ENCODE results near the gene CTIF.

The CTIF gene

DNA sequence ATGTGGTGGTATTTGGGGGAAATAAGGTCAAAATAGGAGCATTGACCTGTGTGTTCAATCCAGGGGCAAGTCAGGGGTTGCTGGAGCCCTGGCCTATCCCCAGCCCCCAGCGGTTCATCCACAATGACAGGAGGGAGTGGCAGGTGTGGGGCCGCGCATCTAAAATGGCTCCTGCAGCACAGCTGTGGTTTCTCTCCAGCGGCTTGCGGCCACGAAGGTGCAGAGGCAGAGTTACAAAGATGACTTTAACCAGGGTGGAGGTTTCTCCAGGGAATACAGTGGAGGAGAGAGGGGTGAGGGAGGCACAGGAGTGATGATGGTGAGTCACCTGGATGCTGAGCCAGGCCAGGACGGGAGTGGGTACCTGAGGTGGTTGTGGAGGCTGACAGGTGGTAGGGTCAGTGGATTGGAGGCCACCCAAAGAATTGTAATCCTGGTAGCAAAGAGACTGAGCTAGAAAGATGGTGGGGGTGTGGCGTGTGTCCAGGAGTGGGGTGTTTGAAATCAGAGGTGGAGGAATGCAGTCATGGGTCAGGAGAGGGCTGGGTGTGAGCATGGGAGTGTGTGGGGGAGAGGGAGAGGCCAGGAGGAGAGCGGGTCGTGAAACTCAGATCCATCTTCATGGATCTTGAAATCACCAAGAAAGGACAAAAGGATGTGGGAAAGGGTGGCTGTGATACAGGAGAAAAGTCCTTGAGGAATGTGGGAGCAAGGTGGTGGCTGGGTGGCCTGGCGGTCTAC is 83.2 kb downstream of the CTIF start:
- no peak for DNase-seq (ENCODE audit: low read depth)

DNA sequence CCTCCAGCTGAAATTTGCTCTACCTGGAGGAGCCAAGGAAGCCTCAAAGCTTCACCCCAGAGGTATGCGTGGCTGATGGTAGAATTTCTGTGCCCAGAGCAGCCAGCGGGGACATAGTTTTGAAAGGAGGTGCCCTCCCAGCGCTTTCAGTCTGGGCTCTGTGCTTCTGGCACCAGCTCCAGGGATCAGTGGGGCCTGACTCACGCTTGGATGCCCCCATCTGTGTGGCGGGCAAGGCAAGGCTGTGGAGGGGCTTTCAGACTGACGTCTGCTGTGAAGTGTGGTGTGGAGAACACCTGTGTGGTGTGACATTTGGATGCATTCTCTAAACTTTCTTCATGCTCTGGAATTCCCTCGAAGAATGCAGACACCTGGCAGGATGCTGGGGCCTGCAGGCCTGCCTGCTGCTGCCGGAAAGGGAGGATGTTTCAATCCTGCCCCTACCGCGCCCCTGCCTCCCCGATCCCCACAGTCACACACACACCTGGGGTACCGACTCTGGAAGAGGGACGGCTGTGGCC is 84.1 kb downstream of the CTIF start:
- DNase-seq (ENCODE audit: low read depth), result no peak

DNA sequence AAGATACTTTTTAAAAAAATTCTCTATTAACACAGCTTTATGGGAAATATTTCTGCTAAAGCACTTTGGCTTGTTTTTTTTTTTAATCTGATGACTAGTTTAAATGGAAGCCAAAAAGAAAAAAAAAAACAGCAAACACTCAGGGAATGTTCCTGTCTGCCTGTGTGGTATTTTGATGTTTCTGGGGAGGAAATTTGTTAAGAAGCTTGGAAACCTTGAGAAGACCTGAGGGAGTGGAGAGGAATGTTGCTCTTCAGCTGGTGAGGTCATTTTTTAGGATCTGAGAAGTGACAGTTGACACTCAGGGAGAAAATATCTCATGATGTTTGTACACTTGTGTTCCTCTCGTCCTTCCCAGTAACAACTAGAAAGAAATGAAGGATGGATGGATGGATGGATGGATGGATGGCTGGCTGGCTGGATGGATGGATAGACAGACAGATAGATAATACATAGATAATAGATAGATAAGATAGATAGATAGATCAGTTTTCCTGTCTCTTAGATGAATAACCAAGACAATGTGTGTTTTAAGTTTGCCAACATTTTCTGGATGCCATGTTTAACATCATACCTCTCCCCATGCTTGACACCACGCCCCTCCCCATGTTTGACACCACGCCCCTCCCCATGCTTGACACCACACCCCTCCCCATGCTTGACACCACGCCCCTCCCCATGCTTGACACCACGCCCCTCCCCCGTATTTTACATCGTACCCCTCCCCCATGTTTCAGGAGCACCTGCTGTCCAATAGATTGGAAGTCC is 84.8 kb downstream of the CTIF start:
- no peak for DNase-seq (ENCODE audit: low read depth)

DNA sequence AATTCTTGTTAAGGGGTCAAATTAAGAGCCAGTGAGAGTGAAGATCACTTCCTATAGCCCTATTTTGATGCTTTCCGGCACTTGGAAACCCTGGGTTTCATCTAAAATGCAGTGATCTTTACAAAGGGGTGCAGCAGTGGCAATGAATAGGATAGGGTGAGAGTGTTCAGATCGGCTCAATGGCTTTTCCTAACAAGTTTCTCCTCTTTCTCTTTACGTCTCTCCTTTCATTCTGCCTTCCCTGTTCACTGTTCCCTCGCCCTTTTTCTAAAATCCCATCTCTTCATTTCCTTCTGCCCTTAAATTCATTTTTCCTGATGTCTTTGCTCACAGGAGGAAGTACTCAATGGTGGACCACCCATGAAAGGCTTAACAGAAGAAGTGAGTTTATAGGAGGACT is 86.0 kb downstream of the CTIF start:
- DNase-seq (ENCODE audit: low read depth), result no peak

DNA sequence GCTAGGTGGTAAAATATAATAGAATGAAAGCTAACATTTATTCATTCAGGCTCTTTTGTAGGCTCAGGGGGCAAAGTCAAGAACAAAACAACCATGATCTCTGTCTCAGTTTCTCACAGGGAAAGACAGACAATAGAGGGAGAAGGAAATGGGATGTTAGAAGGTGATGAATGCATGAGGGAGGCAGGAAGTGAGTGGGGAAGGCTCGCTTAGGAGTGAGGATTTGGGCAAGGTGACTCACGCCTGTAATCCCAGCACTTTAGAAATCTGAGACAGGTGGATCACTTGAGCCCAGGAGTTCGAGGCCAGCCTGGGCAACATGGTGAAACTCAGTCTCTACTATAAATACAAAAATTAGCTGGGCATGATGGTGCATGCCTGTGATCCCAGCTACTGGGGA is 88.4 kb downstream of the CTIF start:
- no peak for DNase-seq (ENCODE audit: low read depth)

DNA sequence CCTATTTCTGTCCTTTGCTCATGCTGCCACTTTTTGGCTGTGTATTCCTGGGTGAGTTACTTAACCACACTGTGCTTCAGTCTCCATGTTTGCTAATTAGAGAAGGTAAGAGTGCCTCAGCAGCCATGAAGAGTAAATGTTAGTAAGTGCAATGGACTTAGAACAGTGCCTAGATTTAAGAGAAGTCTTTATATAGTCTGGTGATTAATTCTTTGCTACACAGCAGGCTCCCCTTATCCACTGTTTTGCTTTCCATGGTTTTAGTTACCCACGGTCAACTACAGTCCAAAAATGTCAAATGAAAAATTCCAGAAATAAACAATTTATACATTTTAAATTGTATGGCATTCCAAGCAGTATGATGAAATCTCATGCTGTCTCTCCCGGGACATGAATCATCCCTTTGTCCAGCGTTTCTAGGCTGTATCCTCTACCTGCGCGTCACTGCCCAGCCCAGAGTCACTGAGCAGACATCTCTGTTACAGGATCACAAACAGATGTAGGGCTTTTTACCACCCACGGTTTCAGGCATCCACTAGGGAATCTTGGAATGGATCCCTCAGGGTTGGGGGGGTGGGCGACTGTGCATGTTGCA is 91.0 kb downstream of the CTIF start:
- no peak for DNase-seq (ENCODE audit: low read depth)

DNA sequence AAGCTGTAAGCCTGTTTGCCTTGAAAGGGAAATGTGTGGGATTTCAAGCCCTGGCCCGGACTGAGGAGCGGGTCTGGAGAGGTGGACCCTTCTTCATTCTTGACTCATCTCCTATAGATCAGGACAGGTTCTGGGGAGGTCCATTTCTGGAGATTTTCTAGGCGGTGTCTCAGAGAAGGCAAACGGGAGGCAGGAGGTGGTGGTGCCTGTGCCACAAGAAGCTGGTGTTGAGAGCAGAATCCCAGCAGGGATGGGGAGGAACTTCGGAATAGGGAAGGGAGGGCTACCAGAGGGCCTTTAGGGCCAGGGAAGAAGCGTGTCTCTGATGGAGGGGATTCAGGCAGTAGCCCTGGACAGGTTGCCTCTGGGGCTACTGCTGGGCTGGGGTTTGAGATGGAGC is 93.0 kb downstream of the CTIF start:
- no peak for DNase-seq (ENCODE audit: low read depth)

DNA sequence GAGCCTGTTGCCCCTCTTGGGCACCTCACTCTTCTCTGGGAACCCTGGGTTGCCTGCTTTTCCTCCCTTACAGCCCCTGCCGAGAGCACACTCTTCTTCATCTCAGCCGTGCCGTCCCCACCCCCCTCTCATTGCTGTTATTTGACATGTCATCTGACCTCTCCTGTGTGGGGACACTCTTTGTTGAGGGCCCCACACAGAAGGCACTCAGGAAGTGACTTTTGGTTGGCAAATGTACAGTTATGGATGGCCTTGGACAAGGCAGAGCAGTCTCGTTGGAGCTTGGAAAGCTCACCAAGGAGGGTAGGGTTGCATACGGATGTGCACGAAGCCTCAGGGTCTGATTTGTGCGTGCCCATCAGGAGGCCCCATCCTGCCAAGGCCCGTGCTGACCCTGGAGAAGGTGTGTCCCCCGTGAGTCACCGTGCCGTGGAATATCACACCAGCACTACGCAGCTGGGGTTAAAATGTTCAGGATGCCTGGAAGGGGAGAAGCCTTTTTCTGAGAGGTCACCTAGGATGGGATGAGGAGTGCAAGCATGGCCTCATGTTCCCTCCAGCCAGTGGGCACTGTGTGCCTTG is 93.9 kb downstream of the CTIF start:
- DNase-seq (ENCODE audit: low read depth), result no peak

DNA sequence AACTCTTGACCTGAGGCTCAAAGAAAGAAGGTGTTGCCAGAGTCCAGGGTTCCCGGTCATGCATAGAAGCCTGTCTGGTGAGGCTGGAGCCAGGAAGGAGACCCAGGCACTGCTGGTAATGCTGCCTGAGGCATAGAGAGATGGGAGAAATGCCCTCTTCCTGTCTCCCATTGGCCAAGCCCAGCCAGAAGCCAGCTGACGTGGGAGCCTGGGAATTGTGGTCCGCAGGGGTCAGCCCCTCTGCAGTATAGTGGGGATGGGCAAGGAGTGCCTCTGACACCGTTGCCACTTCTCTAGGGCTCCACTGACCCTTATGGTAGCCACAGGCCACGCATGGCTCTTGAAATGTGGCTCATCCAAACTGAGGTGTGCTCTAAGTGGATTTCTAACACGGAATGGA is 95.7 kb downstream of the CTIF start:
- no peak for DNase-seq (ENCODE audit: low read depth)

DNA sequence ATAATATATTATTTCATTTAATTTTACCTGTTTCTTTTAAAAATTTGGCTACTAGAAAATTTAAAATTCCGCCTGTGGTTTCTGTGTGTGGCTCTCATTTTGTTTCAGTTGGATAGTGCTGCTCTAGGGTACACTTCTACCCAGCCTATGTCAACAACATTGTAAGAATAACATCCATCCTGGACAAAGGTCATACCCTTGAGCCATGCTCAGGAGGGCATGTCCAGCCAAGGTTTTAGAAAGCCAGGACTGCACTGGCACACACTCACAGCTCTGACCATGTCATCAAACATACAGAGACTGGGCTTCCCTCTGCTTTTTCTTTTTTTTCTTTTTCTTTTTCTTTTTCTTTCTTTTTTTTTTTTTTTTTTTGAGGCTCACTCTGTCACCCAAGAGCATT is 96.1 kb downstream of the CTIF start:
- no peak for DNase-seq (ENCODE audit: low read depth)

DNA sequence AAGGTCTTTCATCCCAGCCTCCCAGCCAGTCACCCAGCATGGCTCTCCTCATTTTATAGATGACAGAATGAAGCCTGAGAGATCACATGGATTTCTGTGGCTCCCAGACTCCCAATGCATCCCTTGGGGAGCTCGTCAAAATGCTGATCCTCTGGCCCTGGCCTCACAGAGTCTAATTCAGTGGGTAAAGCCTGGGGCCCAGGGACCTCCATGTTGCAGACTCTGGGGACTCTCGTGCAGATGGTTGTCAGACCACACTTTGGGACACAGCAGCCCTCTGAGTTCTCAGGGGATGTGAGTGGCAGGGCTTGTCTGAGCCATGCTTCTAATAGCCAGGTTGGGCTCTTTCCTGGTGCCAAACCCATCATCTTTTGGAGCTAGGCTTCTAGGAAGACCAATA is 97.0 kb downstream of the CTIF start:
- no peak for DNase-seq (ENCODE audit: low read depth)

DNA sequence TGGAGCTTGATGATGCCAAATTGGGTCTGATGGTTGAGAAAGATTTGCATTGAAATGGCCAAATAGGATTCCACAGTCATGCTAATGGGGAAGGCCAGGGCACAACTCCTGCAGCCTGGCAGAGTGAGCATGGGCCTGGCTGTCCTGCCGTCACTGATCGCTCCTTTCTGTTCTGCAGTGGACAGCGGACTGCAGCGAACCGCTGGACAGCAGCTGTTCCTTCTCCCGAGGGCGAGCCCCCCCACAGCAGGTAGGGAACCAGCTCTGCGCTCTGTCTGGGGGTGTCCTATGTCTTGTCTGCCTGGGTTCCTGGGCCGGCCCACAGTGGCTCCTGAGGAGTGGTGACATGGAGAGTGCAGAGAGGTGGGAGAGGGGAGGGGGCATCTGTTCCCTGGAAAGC is 97.6 kb downstream of the CTIF start:
- DNase-seq (ENCODE audit: low read depth), result no peak

DNA sequence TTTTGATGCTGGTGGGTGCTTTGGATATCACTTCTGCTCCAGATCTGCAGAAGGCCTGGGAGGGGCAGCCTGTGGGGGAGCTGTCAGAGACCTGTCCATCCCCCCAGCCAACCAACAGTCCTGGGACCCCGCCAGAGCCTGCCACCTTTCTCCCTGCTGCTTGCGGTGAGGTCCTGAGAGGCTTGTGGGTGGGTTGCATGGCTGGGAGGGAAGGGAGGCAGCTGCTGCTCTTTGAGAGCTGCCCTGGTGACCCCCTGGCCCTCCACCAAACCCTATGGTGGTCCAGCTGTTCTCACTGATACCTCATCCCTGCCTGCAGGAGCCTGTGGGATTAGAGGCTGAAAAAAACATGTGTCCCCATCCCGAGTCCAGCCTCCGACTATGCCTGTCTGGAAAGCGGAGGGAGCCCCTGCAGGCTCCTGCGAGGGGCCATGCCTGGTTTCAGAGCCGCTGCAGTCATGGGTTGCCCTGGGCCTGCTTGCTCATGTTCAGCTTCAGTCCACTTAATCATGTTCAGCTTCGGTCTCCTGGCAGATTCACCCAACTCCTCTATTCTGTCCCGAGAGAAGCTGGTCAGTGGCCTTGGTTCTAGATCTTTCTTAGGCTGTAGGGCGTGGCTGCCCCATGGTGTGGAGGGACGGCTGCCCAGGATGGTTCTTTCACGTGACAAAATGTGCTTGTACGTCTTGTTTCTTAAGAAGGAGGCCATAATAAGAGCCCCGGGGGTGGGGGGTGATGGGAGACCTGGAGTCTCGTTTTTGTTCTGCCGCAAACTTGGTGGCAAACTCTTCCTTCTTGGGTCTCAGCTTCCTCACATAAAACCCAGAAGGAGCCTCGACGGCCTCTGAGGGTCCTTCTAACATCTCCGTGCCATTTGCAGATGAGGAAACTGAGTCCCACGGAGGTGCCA is 98.5 kb downstream of the CTIF start:
- no peak for DNase-seq (ENCODE audit: low read depth)

DNA sequence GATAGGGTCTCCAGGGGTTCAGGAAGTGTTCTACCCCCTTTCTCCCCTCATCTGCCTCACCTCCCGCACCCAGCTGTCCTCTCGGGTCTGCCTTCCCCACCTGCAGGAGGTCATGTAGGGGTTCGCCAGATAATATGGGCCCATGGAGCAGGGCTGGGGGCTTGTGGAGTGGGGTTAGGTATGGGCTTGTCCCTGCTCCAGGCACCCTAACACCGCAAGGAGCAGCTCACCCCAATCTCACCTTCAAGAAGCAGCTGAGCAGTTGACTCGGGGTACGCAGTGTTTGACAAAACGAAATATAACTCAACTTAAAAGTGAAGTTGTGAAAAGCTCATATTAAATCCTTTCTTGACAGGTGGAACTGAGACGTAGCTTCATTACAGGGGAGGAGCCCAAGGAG is 99.6 kb downstream of the CTIF start:
- DNase-seq (ENCODE audit: low read depth), result no peak

DNA sequence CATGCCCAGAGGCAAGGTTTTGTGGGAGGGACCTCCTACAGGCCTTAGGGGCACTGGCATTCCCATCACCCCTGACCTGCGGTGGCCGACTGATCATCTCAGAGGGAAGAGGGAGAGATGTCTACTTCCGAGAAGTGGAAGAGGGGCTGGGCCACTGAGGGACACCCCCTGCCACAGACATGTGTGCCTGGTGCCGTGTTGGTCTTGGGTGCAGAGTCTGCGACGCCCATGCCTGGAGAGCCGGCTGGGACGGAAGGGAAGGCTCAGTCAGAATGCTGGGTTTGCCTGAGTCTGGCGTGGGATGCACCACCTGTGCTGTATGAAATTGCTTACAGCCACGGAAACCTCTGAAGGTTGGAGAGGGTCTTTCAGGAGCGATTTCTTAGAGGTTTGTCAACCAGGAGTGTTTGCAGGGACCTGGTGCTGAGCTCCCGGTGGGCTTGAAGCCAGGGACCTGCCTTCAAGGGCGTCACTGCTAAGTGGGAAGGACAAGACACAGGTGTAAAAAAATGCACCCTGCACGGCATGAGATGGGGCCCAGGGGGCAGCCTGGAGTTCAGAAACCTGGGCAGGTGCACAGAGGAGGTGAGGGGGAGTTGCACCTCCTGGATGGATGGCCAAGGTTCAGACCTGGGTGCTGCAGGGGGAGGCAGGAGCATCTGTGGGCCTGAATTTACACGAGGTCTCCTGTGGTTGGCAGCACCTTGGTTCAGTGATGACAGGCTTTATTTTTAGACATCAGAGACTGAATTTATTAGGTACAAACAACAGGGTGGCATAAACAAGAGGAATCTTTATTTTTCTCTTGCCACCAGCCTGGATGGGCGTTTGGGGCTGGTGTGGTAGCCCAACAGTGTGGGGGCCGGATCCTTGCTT is 100.3 kb downstream of the CTIF start:
- DNase-seq (ENCODE audit: low read depth), result no peak

DNA sequence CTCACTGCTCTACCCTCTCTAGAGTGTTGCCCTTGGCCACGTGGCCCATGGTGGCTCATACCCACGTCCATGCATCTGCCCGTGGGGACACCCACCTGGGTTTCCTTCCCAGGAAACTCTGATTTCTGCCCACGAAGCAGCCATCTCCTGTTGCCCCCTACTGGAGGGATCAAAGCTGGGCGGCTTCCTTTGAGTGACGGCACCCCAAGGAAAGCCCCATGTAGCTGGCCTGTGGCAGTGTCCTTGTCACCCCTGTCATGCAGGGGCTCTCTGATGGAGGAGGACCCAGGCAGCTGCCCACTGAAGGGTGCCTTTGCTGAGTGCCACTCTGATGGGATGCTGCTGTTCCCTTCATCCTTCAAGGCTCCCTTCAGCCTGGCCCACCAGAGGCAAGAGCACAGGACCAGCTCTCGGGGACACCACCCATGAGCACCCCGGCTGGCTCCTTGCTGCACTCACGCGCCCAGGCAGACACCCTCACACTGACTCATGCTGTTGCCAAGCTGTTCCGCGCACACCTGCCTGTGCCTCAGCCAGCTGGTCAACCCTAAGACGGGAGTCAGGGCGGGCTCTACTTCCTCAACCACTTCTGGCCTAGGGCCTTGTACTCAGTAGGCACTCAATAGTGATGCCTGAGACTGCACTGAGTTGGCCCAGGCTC is 101.1 kb downstream of the CTIF start:
- DNase-seq (ENCODE audit: low read depth), result no peak

DNA sequence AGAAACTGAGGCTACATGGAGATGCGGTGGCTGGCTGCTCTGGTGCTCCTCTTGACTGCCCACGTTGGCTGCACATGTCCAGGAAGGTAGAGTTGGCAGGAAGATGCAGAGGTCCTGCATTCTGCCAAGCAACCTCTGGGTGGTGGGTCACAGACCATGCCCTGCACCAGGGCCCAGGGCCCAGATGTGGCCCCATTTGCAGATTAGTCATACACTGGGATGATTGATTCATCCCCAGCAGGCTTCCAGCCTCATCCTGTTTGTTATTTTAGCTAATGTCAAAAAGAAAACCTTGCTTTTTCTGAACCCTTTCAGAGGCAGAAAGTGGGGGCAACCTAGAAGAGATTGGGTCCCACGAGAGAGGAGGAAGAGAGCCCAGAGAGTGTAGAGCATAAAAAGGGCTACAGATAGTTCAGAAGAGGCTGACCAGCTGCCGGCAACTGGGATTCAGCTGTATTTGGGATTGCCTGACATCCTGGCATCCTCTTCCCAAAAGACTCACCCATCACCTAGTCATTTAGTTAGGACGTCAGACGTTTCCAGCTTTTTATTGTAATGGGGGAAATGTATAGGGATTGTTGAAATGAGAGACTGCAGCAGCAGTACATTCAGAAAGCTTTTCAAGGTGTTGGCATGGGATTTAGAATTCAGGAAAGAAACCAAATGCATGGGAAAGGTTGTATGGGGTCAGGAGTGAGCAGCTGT is 101.9 kb downstream of the CTIF start:
- DNase-seq (ENCODE audit: low read depth), result no peak

DNA sequence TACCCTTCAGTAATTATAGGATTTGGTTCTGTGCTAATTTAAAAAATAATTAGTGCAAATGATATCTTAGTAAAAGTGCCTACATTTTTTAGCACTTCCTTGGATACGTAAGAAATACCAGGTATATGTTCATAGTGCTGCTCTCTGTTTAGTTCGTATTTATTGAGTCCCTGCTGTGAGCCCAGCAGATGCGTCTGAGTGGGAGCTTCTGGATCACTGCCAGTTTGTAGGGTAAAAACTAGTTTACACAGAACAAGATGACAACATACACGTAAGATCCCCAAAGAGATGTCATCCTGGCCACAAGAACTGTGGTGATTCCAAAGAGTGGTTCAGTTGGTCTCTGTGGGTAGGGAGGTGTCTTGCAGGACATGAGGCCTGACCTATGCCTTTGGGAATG is 103.2 kb downstream of the CTIF start:
- DNase-seq (ENCODE audit: low read depth), result no peak

DNA sequence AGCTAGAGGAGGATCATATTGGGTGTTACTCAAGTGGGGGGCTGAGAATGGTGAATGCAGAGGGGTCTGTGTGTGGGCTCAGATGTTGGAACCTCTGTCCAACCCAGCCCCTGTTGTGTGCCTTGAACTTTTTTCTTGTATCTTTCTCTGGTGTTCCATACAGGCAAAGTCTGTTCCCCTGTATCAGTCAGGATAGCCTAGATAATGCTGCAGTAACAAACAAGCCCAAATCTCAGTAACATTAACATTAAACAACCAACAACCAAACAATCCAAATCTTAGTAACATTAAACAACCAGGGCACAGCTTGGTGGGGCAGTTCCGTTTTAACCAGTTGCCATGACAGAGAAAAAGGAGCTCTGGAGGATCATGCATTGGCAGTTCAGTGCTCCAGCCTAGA is 103.7 kb downstream of the CTIF start:
- DNase-seq (ENCODE audit: low read depth), result no peak

DNA sequence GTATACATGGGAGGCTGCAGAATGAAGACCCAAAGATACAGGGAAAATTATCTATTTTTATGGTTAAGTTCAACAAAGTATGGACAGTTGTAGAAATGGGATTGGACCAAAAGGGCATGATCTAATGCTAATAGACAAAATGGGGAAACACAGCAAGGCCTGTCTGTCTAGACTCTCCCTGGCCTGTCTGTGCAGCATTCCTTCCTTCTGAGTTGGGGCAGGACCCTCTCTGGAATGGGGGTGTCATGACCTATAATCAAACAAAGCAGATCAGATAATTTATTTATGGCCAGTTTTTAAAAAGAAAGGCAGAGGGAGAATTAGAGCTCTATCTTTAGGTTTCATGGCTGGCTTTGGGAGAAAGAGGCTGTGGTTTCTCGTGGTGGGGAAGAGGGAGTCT is 104.4 kb downstream of the CTIF start:
- no peak for DNase-seq (ENCODE audit: low read depth)

Data from stimulated activated CD8-positive, alpha-beta memory T cell treated with anti-CD3 and anti-CD28 coated beads, Interleukin-12 subunit alpha, Interleukin-12 subunit beta, amount 100 ng/mL, for 1 hour (primary cell).